Measurements from ENCODE around the gene TOP2B.

The TOP2B gene

DNA sequence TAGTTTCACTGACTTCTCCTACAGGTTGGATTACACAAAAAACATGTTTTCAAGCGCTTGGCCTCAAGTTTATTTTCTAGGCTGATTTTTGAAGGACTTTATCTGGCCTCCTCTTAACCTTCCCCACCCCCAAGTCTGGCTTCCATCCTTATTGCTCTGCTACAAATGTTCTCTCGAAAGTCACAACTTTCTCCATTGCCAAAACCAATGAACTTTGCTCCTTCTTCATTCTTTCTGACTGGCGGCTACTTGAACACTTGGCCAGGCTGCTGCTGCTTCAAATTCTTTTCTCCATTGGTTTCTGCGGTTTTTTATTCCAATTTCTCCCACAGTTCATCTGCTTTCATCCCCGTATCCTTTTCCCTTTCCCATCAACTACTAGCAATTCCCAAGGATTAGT, 106.6 kb downstream of the TOP2B start:
- no peak for DNase-seq (ENCODE audit: low read depth)

DNA sequence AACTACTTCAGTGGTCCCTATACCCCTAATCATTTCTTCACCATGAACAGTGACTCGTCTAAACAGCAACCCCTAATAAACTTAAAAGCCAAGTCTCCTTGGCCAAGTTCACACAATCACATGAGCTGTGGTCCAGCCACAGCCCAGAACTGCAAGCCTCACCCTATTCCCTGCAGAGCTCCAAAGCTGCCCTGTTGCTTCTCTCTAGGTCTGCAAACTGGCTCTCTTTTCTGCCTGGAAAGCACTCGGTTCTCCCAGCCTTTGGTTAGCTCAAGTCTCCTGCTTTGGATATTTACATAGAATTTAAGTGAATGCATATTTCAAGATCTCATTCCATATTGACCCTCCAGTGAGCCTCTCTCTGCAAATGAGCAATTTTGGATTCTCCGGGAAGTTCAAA, 107.0 kb downstream of the TOP2B start:
- no peak for DNase-seq (ENCODE audit: low read depth)

DNA sequence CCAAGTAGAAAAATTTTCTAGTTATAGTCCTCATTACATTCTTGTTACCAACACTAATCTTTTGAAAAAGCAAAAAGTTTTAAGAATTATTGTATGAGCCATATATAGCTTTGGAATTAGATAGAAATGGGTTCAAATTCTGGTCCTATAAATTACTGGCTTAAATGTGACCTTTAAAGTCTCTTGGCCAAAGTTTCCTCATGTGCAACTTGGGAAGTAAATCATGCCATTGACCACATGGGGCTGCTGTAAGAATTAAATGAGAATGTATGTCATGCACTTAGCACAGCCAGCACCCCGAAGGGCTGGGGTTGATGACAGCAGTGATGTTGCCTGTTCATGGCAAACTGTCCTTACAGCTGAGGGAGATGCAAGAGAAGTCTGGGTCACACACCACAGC, 108.3 kb downstream of the TOP2B start:
- peak; percentile 59 for DNase-seq (ENCODE audit: low read depth)

DNA sequence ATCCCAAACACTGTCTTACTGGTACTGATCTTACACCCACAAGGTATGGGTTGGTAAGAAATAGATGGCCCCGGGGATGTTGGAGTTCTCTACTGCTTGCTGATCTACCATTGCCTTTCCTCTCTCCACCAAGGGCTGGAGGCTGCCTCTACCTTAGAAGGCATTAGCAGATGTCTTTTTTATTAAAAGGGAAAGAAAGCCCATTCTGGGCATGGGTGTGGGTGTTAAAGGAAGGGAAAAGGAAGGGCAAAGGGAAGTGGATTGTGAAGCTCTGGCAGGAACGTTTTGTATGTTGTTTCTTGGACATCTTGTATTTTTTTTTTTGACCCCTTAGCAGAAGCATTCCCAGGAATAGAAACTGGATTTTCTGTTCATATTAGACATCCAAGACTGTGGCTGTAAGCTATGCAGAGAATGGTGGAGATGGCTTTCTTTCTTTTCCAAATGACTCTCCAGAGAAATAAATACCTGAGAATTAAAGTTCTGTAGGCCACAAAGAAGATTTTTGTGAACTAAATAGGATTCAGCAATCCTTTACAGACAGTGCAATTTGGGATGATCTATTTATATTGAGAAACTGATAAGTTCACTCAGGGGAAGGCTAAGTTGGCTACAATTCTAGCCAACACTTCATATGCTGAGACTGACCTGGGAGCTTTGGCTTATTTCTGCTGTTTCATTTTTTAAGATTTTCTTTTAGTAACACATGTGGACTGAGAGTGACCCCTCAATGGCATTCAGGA, 108.8 kb downstream of the TOP2B start:
- no peak for DNase-seq (ENCODE audit: low read depth)

DNA sequence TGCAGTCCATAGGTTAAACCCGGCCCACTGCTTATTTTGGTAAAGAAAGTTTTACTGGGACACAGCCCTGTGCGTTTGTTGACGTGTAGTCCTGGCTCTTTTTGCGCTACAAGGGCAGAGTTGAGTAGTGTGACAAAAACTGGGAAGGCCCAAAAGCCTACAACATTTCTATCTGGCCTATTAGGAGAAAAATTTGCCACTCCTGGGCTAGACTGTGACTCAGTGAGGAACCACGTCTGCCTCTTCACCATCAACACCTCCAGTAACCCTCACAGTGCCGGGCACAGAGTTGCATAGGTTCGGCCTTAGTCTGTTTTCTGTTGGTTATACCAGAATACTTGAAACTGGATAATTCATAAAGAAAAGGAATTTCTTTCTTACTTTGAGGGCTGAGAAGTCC, 110.3 kb downstream of the TOP2B start:
- no peak for DNase-seq (ENCODE audit: low read depth)

DNA sequence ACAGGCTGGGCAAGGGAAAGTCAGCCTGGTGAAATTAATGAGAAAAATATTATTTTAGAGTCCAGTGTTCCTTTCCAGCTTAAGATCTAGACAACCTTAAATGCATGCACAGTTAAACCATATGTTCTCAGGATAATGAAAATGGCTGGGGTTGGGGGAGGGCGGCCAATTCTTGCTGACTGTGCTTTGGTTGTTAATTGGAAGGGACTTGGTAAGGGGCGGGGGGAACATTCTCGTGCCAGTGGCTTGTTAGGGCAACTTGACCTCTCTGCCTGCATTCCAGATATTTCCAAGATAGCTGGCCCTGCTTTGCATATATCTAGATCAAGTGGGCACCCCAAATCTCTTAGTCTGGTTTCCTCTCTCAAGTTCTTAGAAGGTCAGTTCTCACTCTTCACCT, 112.5 kb downstream of the TOP2B start:
- no peak for DNase-seq (ENCODE audit: low read depth)

DNA sequence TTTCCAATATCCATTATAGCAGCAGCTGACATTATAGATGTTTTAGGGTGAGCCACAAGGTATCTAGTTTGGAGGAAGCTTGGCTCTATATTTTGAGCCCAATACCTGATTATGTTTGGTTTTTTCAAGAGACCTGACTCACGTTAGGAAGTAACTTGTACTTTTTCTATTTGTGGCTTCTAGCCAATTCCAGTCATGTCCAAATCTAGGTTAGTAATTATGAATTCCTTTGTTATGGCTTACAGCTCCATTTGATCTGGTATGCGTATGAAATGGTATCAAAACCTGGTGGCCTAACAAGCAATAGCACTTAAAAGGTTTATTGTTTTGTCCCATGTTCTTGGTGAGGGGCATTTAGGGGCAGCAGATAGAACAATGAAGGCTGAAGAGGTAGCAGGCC, 115.9 kb downstream of the TOP2B start:
- DNase-seq (ENCODE audit: low read depth) = no peak

DNA sequence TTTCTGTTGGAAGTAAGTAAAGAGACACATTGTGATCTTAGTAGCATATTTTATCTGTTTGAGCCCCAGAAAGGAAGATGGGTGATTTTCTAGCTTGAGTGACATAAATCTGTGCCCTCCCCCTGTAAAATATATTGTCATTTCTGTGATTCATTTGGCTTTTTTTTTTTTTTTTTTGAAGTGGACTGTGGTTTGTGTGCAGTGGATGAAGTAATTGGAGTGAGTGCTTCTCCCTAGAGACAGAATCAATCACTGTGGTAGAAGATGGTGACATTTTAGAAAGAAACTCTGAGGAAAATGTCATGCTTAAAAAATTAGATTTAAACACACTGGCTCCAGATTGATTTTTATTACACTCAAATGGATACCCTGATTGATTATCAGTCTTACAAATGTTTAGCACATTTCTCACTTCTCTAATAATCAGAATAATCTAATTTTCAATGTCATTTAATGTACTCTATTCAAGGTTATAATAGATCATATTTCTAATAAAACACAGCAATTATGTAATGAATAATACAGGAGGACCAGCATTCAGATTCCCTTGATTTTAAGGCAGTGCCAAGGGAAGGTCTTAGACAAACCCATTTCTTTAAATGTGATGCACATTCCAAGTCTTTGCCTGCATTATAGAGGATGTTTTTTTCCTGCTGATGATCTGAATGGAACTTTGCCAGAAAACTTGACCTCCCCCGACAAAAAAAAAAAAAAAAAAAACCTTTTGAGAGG, 116.6 kb downstream of the TOP2B start:
- DNase-seq (ENCODE audit: low read depth) = no peak

All from GM04503 (cell line).